ENCODE measurements around the gene LAMA5. TPM values are rescaled to one million over a fixed set of nuclear protein-coding genes. Genes with fewer than 3 reads are reported as not detected.

The LAMA5 gene
- total and polyA plus RNA-seq, 5 donors from 2014 or later: 0.30 to 0.91 TPM; not detected in 3

DNA sequence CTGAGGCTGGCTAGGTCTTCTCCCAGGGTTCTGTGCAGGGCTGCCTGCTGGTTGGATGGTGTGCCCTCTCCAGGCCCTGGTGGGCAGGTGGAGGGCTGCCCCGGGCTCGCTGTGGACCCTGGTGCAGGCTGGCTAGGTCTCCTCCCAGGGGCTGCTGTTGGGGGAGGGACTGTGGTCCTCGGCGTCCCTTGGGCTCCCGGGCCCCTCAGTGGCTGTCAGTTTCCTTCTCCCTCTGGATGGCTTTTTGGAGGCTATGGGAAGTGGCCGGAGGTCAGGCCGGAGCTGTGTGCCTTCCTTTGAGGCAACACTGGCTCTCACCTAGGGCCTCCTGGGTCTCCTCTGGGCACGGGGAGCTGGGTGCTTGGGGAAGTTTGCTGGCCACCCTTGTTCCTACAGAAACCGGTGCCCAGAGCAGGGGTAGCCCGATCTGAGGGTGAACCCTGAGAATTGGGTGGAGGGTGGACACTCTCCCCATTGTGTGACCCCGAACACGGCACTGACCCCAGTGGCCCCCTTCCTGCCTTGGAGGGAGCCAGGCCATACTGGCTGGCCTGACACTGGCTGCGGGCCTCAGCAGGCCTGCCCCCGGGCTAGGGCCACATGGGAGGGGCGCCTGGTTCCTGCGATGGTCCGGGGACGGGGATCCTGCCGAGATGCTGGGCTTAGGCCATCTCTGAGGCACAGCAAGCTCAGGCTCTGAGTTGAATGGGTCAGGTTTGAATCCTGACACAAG lies 43.8 kb upstream of the LAMA5 start:
- H3K9me3 Mint-ChIP-seq: peaks cover 0 to 1% (median 0%) of the 10 kb centered on the region in 7 donors
- H3K27me3 ChIP-seq (ENCODE audit: control insufficient read depth, insufficient read depth, low read length): no peaks in the 10 kb centered on the region
- H3K27ac ChIP-seq (ENCODE audit: insufficient read depth, low read length, poor library complexity, severe bottlenecking): no peak overlapping the region
- DNase-seq (no peak), ATAC-seq (ENCODE audit: low read depth in 2 of 2) (no peak)
- no peaks in the 10 kb centered on the region for H3K36me3 Mint-ChIP-seq
- no peak overlapping the region for H3K4me3 ChIP-seq (ENCODE audit: low read depth, low read length)
- H3K9me3 ChIP-seq (ENCODE audit: control insufficient read depth in 2 of 2, low read length in 2 of 2): no peaks in the 10 kb centered on the region
- peaks cover 26% of the 10 kb centered on the region for H3K4me1 ChIP-seq (ENCODE audit: control insufficient read depth, insufficient read depth, low read length, poor library complexity, severe bottlenecking)
- H3K27ac Mint-ChIP-seq: no peak overlapping the region
- H3K4me3 Mint-ChIP-seq: no peak overlapping the region
- no peaks in the 10 kb centered on the region for H3K36me3 ChIP-seq (ENCODE audit: control insufficient read depth, insufficient read depth, low read length)
- peaks cover 0 to 21% (median 4%) of the 10 kb centered on the region in 4 donors for H3K4me1 Mint-ChIP-seq
- no peaks in the 10 kb centered on the region for H3K27me3 Mint-ChIP-seq

DNA sequence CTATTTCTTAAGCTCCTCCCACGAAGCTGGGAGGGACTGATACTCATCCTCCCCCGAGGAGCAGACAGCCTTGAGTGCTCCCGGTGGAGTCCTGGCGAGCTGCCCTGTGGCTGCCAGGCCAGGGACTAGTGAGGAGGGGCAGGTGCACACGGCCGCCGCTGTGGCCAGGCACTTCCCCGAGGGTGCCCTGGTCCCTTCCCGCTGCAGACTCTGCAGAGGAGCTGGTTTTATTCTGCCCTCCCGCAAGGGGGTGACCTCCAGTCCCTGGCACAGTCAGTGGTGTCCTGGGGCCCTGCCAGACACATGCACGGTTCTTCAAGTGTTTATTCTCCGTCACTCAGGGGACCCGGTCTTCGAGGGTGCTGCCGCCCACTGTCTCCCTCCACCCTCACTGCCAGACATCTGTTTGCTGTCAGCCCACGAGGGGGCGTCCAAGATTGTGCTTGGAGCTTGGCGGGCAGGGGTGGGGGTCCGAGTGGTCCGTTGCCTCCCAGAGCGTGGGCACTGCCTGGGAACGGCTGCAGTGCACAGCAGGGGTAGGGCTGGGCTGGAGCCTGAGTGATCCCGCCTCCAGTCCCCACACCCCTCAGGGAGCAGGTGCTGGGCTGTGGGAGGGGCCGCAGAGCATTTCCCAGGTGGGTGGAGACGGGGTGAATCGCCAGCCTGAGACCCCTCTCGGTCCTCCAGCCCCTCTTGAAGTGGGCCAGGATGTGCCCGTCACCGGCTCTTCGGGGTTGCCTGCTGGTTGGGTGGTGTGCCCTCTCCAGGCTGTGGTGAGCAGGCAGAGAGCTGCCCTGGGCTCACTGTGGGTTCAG lies 43.0 kb upstream of the LAMA5 start:
- Histone ChIP-seq H3K4me3 (ENCODE audit: low read depth, low read length) (no peak overlapping the region), H3K36me3 (ENCODE audit: control insufficient read depth, insufficient read depth, low read length) (no peaks in the 10 kb centered on the region), H3K27me3 (ENCODE audit: control insufficient read depth, insufficient read depth, low read length) (no peaks in the 10 kb centered on the region), H3K27ac (ENCODE audit: insufficient read depth, low read length, poor library complexity, severe bottlenecking) (no peak overlapping the region), H3K4me1 (ENCODE audit: control insufficient read depth, insufficient read depth, low read length, poor library complexity, severe bottlenecking) (peaks cover 34% of the 10 kb centered on the region), H3K9me3 (ENCODE audit: control insufficient read depth in 2 of 2, low read length in 2 of 2) (no peaks in the 10 kb centered on the region)
- Mint-ChIP-seq H3K9me3 (peaks cover 0 to 2% (median 0%) of the 10 kb centered on the region in 7 donors), H3K27me3 (no peaks in the 10 kb centered on the region), H3K4me3 (peak overlapping the region in 2 of 4 donors; percentile 54 to 64), H3K27ac (peak overlapping the region in 1 of 3 donors; percentile 48), H3K4me1 (peaks cover 0 to 29% (median 9%) of the 10 kb centered on the region in 4 donors), H3K36me3 (no peaks in the 10 kb centered on the region)
- DNase-seq (peak in 1 of 3 donors; percentile 28), ATAC-seq (ENCODE audit: low read depth in 2 of 2) (no peak)

DNA sequence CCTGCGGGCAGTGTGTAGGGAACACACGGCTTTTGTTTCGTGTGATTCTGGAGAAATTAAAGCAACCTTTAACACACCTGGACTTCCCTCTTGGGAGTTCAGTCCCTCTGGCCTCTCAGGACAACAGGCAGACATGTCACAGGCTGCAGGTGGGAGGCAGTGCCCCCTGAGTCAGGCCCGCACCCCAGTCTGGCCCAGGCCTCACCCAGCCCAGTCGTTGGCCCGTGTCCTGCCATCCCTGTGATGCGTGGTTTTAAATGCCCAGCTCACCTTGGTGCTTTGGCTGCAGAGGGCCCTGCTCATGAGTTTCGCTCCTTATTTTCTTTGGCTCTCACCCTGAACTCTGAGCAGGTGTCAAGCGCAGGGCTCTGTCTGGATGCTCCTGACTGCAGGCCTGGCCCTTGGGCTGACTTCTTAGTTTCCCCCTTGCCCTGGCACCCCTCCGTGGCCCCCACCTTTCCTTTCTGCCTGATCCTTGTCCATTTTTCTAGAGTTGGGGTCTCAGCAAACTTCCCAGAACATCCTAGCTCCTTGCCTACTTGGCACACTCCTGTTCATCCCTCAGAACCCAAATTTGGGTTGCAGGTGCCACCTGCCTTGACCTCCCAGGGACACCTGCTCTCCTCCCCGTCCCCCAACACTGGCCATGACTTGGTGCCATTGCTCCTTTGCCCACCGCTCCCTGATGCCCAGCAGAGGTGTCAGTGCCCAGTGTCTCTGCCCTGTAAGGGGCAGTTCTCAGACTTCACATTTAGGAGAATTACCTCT lies 42.2 kb upstream of the LAMA5 start:
- no peak overlapping the region for H3K27ac Mint-ChIP-seq
- peak overlapping the region in 3 of 4 donors; percentile 44 to 64 (median 54) for H3K4me3 Mint-ChIP-seq

GRCh38 chr20:62408640-62409039 lies 41.5 kb upstream of the LAMA5 start:
- ATAC-seq (ENCODE audit: low read depth in 2 of 2) (no peak), DNase-seq (no peak)
- H3K4me1 ChIP-seq (ENCODE audit: control insufficient read depth, insufficient read depth, low read length, poor library complexity, severe bottlenecking): peaks cover 37% of the 10 kb centered on the region
- peak overlapping the region in 1 of 3 donors; percentile 80 for H3K27ac Mint-ChIP-seq
- no peaks in the 10 kb centered on the region for H3K27me3 ChIP-seq (ENCODE audit: control insufficient read depth, insufficient read depth, low read length)
- H3K9me3 Mint-ChIP-seq: peaks cover 0 to 2% (median 0%) of the 10 kb centered on the region in 7 donors
- H3K4me1 Mint-ChIP-seq: peaks cover 0 to 38% (median 10%) of the 10 kb centered on the region in 4 donors
- H3K36me3 ChIP-seq (ENCODE audit: control insufficient read depth, insufficient read depth, low read length): no peaks in the 10 kb centered on the region
- H3K4me3 ChIP-seq (ENCODE audit: low read depth, low read length): no peak overlapping the region
- H3K4me3 Mint-ChIP-seq: no peak overlapping the region
- H3K27me3 Mint-ChIP-seq: no peaks in the 10 kb centered on the region
- no peak overlapping the region for H3K27ac ChIP-seq (ENCODE audit: insufficient read depth, low read length, poor library complexity, severe bottlenecking)
- no peaks in the 10 kb centered on the region for H3K36me3 Mint-ChIP-seq
- no peaks in the 10 kb centered on the region for H3K9me3 ChIP-seq (ENCODE audit: control insufficient read depth in 2 of 2, low read length in 2 of 2)

More for the DNA sequence above, 42.2 kb upstream of the LAMA5 start:
- ATAC-seq (ENCODE audit: low read depth in 2 of 2) (no peak), DNase-seq (no peak)
- no peaks in the 10 kb centered on the region for H3K27me3 ChIP-seq (ENCODE audit: control insufficient read depth, insufficient read depth, low read length)
- no peaks in the 10 kb centered on the region for H3K9me3 ChIP-seq (ENCODE audit: control insufficient read depth in 2 of 2, low read length in 2 of 2)
- Mint-ChIP-seq H3K27me3 (no peaks in the 10 kb centered on the region), H3K9me3 (peaks cover 0 to 2% (median 0%) of the 10 kb centered on the region in 7 donors), H3K36me3 (no peaks in the 10 kb centered on the region), H3K4me1 (peaks cover 0 to 33% (median 10%) of the 10 kb centered on the region in 4 donors)
- H3K36me3 ChIP-seq (ENCODE audit: control insufficient read depth, insufficient read depth, low read length): no peaks in the 10 kb centered on the region
- H3K27ac ChIP-seq (ENCODE audit: insufficient read depth, low read length, poor library complexity, severe bottlenecking): no peak overlapping the region
- H3K4me1 ChIP-seq (ENCODE audit: control insufficient read depth, insufficient read depth, low read length, poor library complexity, severe bottlenecking): peaks cover 37% of the 10 kb centered on the region
- no peak overlapping the region for H3K4me3 ChIP-seq (ENCODE audit: low read depth, low read length)

DNA sequence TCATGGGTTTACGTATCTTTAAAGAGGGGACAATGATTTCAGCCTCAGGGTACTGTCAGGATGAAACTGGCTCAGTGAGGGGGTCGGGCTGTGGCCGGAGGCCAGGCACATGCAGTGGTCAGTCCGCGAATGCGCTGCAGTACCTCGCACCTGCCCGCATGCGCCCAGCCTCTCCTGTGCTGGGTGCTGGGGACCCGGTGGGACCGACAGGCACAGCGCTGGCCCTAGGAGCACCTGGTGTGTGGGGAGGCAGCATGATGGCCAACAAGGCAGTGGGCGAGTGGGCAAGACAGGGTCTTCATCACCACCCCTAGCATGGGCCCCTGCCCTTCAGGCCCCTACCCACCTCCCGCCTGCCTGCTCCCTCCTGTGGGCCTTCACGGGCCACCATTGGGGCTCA lies 40.9 kb upstream of the LAMA5 start:
- H3K36me3 Mint-ChIP-seq: no peaks in the 10 kb centered on the region
- peaks cover 37% of the 10 kb centered on the region for H3K4me1 ChIP-seq (ENCODE audit: control insufficient read depth, insufficient read depth, low read length, poor library complexity, severe bottlenecking)
- no peaks in the 10 kb centered on the region for H3K36me3 ChIP-seq (ENCODE audit: control insufficient read depth, insufficient read depth, low read length)
- H3K27ac ChIP-seq (ENCODE audit: insufficient read depth, low read length, poor library complexity, severe bottlenecking): no peak overlapping the region
- peaks cover 0 to 2% (median 0%) of the 10 kb centered on the region in 7 donors for H3K9me3 Mint-ChIP-seq
- H3K4me3 Mint-ChIP-seq: peak overlapping the region; percentile 82 to 91 (median 84)
- no peak overlapping the region for H3K4me3 ChIP-seq (ENCODE audit: low read depth, low read length)
- H3K27me3 ChIP-seq (ENCODE audit: control insufficient read depth, insufficient read depth, low read length): no peaks in the 10 kb centered on the region
- H3K27ac Mint-ChIP-seq: peak overlapping the region in 1 of 3 donors; percentile 5
- H3K27me3 Mint-ChIP-seq: no peaks in the 10 kb centered on the region
- H3K9me3 ChIP-seq (ENCODE audit: control insufficient read depth in 2 of 2, low read length in 2 of 2): no peaks in the 10 kb centered on the region
- DNase-seq (no peak), ATAC-seq (ENCODE audit: low read depth in 2 of 2) (no peak)
- peaks cover 0 to 42% (median 11%) of the 10 kb centered on the region in 4 donors for H3K4me1 Mint-ChIP-seq

- Mint-ChIP-seq H3K36me3 (no peaks in the 10 kb centered on the region), H3K9me3 (peaks cover 0 to 2% (median 0%) of the 10 kb centered on the region in 7 donors), H3K27me3 (no peaks in the 10 kb centered on the region), H3K27ac (peak within 1 kb of the TSS; percentile 5 to 80 (median 41)), H3K4me1 (peaks cover 0 to 42% (median 11%) of the 10 kb centered on the region in 4 donors), H3K4me3 (peak within 1 kb of the TSS; percentile 83 to 91 (median 85))
- H3K4me3 ChIP-seq (ENCODE audit: low read depth, low read length): peak within 1 kb of the TSS; percentile 37
- H3K27me3 ChIP-seq (ENCODE audit: control insufficient read depth, insufficient read depth, low read length): no peaks in the 10 kb centered on the region
- H3K4me1 ChIP-seq (ENCODE audit: control insufficient read depth, insufficient read depth, low read length, poor library complexity, severe bottlenecking): peaks cover 37% of the 10 kb centered on the region
- H3K36me3 ChIP-seq (ENCODE audit: control insufficient read depth, insufficient read depth, low read length): no peaks in the 10 kb centered on the region
- DNase-seq: peak; percentile 86 to 95 (median 92)
- peak; percentile 93 to 95 for ATAC-seq (ENCODE audit: low read depth in 2 of 2)
- H3K27ac ChIP-seq (ENCODE audit: insufficient read depth, low read length, poor library complexity, severe bottlenecking): peak within 1 kb of the TSS; percentile 47
- no peaks in the 10 kb centered on the region for H3K9me3 ChIP-seq (ENCODE audit: control insufficient read depth in 2 of 2, low read length in 2 of 2)
Observed at GRCh38 chr20:62407221-62407992, 40.3 kb upstream of the LAMA5 start, which contains the start of gene CABLES2. Gene CABLES2, minus strand, starts transcription at chr20:62407285. Its CDS starts 9 bp downstream, at chr20:62407276.

Data from CD4-positive, CD25-positive, alpha-beta regulatory T cell (primary cell).